ENCODE results near the gene RAF1.
A peak's percentile ranks its signal among the peaks of the same experiment; 100 is the strongest.
"Not testable (repeated sequence)": the region's sequence is repeated elsewhere in the genome, so short reads cannot be mapped to it uniquely, and the experiment has no call there.

Gene RAF1

DNA sequence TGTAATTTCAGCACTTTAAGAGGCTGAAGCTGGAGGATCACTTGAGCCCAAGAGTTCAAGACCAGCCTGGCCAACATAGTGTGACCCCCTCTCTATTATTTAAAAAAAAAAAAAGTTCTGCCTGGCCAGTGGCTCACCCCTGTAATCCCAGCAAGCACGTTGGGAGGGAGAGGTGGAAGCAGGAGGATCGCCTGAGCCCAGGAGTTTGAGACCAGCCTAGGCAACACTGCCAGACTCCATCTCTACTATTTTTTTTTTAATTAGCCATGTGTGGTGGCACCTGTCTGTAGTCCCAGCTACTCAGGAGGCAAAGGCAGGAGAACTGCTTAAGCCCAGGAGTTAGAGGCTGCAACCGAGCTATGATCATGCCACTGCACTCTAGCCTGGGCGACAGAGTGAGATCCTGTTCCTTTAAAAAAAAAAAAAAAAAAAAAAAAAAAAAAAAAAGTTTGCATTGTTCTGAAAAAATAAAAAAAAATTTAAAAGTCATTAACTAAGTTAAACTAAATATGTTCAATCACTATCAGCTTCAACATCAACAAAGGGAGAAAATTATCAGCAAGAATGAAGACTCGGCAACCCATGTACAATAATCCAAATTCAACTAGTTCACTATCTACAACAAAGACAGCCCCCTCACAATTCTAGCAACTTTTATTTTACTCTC lies 1.9 kb downstream of the RAF1 start:
- Mint-ChIP-seq H3K4me3 (peak overlapping the region; percentile 94), H3K27ac (peak overlapping the region; percentile 84), H3K36me3 (ENCODE audit: low read depth) (peaks cover 7% of the 10 kb centered on the region), H3K4me1 (ENCODE audit: low read depth) (peaks cover 21% of the 10 kb centered on the region), H3K27me3 (ENCODE audit: low read depth) (no peaks in the 10 kb centered on the region), H3K9me3 (no peaks in the 10 kb centered on the region)

DNA sequence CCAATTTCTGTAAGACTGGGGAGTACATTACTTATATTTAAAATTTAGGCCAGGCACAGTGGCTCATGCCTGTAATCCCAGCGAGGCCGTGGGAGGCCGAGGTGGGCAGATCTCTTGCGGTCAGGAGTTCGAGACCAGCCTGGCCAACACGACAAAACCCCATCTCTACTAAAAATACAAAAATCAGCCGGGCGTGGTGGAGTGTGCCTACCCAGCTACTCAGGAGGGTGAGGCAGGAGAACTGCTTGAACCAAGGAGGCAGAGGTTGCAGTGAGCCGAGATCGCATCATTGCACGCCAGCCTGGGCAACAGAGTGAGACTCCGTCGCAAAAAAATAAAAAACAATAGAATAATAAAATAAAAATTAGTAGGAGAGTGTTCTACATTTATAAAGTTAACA lies 2.5 kb downstream of the RAF1 start:
- not testable (repeated sequence) for H3K36me3 Mint-ChIP-seq (ENCODE audit: low read depth); H3K27ac Mint-ChIP-seq; H3K9me3 Mint-ChIP-seq; H3K27me3 Mint-ChIP-seq (ENCODE audit: low read depth)
- H3K4me1 Mint-ChIP-seq (ENCODE audit: low read depth) = peaks cover 25% of the 10 kb centered on the region
- H3K4me3 Mint-ChIP-seq = peak overlapping the region; percentile 14

GRCh38 chr3:12660196-12660595 lies 3.7 kb downstream of the RAF1 start:
- H3K27me3 Mint-ChIP-seq (ENCODE audit: low read depth) = no peaks in the 10 kb centered on the region
- H3K36me3 Mint-ChIP-seq (ENCODE audit: low read depth) = peaks cover 7% of the 10 kb centered on the region
- no peaks in the 10 kb centered on the region for H3K9me3 Mint-ChIP-seq
- H3K27ac Mint-ChIP-seq = no peak overlapping the region
- no peak overlapping the region for H3K4me3 Mint-ChIP-seq
- H3K4me1 Mint-ChIP-seq (ENCODE audit: low read depth) = peaks cover 30% of the 10 kb centered on the region

GRCh38 chr3:12659316-12660015 lies 4.5 kb downstream of the RAF1 start:
- no peaks in the 10 kb centered on the region for H3K27me3 Mint-ChIP-seq (ENCODE audit: low read depth)
- no peak overlapping the region for H3K27ac Mint-ChIP-seq
- peaks cover 27% of the 10 kb centered on the region for H3K4me1 Mint-ChIP-seq (ENCODE audit: low read depth)
- no peak overlapping the region for H3K4me3 Mint-ChIP-seq
- peaks cover 7% of the 10 kb centered on the region for H3K36me3 Mint-ChIP-seq (ENCODE audit: low read depth)
- H3K9me3 Mint-ChIP-seq = no peaks in the 10 kb centered on the region

GRCh38 chr3:12658593-12659058 lies 5.3 kb downstream of the RAF1 start:
- no peaks in the 10 kb centered on the region for H3K9me3 Mint-ChIP-seq
- H3K36me3 Mint-ChIP-seq (ENCODE audit: low read depth) = peaks cover 6% of the 10 kb centered on the region
- H3K27ac Mint-ChIP-seq = no peak overlapping the region
- peaks cover 28% of the 10 kb centered on the region for H3K4me1 Mint-ChIP-seq (ENCODE audit: low read depth)
- H3K4me3 Mint-ChIP-seq = no peak overlapping the region
- no peaks in the 10 kb centered on the region for H3K27me3 Mint-ChIP-seq (ENCODE audit: low read depth)

DNA sequence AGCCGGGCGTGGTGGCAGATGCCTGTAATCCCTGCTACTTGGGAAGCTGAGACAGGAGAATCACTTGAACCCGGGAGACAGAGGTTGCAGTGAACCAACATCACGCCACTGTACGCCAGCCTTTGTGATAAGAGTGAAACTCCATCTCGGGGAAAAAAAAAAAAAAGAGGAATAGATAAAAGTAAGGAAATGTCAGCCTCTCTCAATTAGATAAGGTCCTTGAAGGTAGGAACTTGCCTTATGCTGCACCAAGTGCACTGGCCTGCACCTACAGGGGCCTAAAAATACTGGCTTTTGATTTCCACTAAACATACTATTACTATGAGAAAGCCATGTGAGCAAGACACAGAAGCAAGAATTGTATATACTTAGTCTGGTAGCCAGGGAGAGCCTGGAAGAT lies 7.1 kb downstream of the RAF1 start:
- Mint-ChIP-seq H3K4me1 (ENCODE audit: low read depth) (peaks cover 24% of the 10 kb centered on the region), H3K27me3 (ENCODE audit: low read depth) (no peaks in the 10 kb centered on the region), H3K27ac (no peak overlapping the region), H3K36me3 (ENCODE audit: low read depth) (peaks cover 3% of the 10 kb centered on the region), H3K9me3 (no peaks in the 10 kb centered on the region), H3K4me3 (no peak overlapping the region)

DNA sequence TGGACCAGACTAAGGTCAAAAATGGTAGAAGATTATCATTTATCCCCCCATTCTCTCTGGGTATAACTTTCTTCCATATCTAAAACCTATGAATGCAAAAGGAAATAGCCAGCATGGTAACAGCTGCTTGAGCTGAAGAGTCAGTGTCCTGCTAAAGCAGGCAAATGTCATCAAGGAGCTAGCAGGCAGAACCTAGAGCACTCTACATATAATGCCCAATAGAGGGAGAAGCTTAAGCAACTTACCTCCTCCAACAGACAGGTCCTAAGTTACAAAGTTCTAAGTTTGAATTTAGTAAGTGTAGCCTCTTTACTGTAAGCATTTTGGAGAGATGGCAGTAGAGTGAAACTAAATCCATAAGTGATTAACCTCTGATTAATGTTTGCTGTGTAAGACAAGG lies 7.7 kb downstream of the RAF1 start:
- Mint-ChIP-seq H3K27ac (no peak overlapping the region), H3K36me3 (ENCODE audit: low read depth) (peaks cover 3% of the 10 kb centered on the region), H3K4me1 (ENCODE audit: low read depth) (peaks cover 24% of the 10 kb centered on the region), H3K27me3 (ENCODE audit: low read depth) (no peaks in the 10 kb centered on the region), H3K9me3 (no peaks in the 10 kb centered on the region), H3K4me3 (no peak overlapping the region)

DNA sequence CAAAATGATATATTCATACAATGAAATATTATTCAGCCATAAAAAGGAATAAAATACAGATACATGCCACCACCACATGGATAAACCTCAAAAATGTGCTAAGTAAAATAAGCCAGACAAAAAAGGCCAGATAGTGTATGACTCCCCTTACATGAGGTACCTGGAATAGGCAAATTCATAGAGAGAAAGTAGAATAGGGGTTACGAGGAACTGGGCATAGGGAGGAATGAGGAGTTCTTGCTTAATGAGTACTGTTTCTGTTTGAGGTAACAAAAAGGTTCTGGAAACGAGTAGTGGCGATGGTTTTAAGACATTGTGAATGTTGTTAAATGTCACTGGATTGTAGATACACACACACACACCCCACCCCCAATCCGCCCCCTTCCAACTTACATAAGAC lies 8.2 kb downstream of the RAF1 start:
- Mint-ChIP-seq H3K27me3 (ENCODE audit: low read depth) (no peaks in the 10 kb centered on the region), H3K36me3 (ENCODE audit: low read depth) (peaks cover 3% of the 10 kb centered on the region), H3K27ac (no peak overlapping the region), H3K4me1 (ENCODE audit: low read depth) (peaks cover 24% of the 10 kb centered on the region), H3K9me3 (no peaks in the 10 kb centered on the region), H3K4me3 (no peak overlapping the region)

DNA sequence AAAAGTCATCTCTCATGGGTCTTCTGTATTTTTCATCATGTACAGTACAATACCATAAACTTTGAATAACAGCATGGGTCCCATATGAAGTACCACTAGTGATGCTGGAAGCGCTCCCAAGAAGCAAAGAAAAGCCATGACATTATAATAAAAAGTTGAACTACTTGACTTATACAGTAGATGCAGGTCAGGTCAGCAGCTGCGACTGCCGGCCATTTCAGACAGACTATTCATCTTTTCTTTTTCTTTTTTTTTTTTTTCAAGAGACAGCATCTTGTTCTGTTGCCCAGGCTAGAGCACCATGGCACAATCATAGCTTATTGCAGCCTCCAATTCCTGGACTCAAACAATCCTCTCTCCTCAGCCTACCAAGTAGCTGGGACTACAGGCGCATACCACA lies 10.2 kb downstream of the RAF1 start:
- Mint-ChIP-seq H3K9me3 (no peaks in the 10 kb centered on the region), H3K27me3 (ENCODE audit: low read depth) (no peaks in the 10 kb centered on the region), H3K4me1 (ENCODE audit: low read depth) (peaks cover 19% of the 10 kb centered on the region), H3K4me3 (no peak overlapping the region), H3K27ac (no peak overlapping the region), H3K36me3 (ENCODE audit: low read depth) (no peaks in the 10 kb centered on the region)

DNA sequence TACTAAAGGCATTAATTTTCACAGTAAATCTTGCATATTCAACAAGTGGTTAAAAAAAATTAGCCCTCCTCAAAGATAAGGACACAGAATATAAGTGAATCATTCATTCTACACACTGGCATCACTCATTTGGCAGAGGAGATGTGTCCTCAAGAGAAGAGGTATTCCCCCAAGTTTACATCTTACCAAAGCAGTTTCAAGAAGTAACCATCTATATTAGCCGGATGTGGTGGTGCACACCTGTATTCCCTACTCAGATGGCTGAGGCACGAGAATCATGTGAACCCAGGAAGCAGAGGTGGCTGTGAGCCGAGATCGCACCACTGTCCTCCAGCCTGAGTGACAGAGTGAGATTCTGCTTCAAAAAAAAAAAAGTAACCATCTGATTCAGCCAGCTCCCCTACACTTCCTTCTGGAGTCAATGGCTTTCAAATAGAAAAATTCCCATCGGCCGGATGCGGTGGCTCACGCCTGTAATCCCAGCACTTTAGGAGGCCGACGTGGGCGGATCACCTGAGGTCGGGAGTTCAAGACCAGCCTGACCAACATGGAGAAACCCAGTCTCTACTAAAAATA lies 15.4 kb downstream of the RAF1 start:
- no peaks in the 10 kb centered on the region for H3K27me3 Mint-ChIP-seq (ENCODE audit: low read depth)
- no peak overlapping the region for H3K27ac Mint-ChIP-seq
- H3K9me3 Mint-ChIP-seq = no peaks in the 10 kb centered on the region
- H3K36me3 Mint-ChIP-seq (ENCODE audit: low read depth) = peaks cover 2% of the 10 kb centered on the region
- H3K4me3 Mint-ChIP-seq = no peak overlapping the region
- peaks cover 14% of the 10 kb centered on the region for H3K4me1 Mint-ChIP-seq (ENCODE audit: low read depth)

- Mint-ChIP-seq H3K27ac (no peak overlapping the region), H3K36me3 (ENCODE audit: low read depth) (peaks cover 10% of the 10 kb centered on the region), H3K4me1 (ENCODE audit: low read depth) (peaks cover 11% of the 10 kb centered on the region), H3K9me3 (peaks cover 4% of the 10 kb centered on the region), H3K4me3 (no peak overlapping the region), H3K27me3 (ENCODE audit: low read depth) (no peaks in the 10 kb centered on the region)
Measured at GRCh38 chr3:12644331-12644937, 19.5 kb downstream of the RAF1 start.

DNA sequence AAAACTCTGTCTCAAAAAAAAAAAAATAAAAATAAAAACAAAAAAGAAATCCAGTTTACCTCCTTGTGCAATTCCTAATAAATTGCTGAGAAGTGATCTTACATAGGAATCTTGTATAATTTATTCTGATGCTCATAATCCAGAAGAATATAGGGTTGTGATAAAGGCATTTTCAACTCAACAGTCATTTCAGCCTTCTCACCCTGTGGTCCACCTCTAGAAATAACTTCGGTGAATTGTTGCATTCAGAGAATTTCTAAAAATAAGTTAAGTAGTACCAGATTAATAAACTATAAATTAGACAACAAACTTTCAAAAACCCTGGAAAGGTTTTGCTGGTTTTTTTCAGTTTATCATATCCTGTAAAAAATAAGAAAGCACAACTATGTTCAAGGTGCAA lies 20.2 kb downstream of the RAF1 start:
- H3K9me3 Mint-ChIP-seq = peaks cover 4% of the 10 kb centered on the region
- peaks cover 12% of the 10 kb centered on the region for H3K36me3 Mint-ChIP-seq (ENCODE audit: low read depth)
- peaks cover 14% of the 10 kb centered on the region for H3K4me1 Mint-ChIP-seq (ENCODE audit: low read depth)
- no peak overlapping the region for H3K4me3 Mint-ChIP-seq
- no peaks in the 10 kb centered on the region for H3K27me3 Mint-ChIP-seq (ENCODE audit: low read depth)
- H3K27ac Mint-ChIP-seq = no peak overlapping the region

- Mint-ChIP-seq H3K4me3 (no peak overlapping the region), H3K27ac (no peak overlapping the region), H3K4me1 (ENCODE audit: low read depth) (peaks cover 11% of the 10 kb centered on the region)
Measured at GRCh38 chr3:12643010-12643380, 20.9 kb downstream of the RAF1 start.

DNA sequence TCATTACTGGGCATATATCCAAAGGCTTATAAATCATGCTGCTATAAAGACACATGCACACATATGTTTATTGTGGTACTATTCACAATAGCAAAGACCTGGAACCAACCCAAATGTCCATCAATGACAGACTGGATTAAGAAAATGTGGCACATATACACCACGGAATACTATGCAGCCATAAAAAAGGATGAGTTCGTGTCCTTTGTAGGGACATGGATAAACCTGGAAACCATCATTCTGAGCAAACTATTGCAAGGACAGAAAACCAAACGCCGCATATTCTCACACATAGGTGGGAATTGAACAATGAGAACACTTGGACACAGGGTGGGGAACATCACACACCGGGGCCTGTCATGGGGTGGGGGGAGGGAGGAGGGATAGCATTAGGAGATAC lies 23.1 kb downstream of the RAF1 start:
- peaks cover 14% of the 10 kb centered on the region for H3K36me3 Mint-ChIP-seq (ENCODE audit: low read depth)
- H3K27me3 Mint-ChIP-seq (ENCODE audit: low read depth); H3K4me1 Mint-ChIP-seq (ENCODE audit: low read depth); H3K27ac Mint-ChIP-seq; H3K4me3 Mint-ChIP-seq; H3K9me3 Mint-ChIP-seq: not testable (repeated sequence)

More at GRCh38 chr3:12643010-12643380, 20.9 kb downstream of the RAF1 start:
- Mint-ChIP-seq H3K9me3 (peaks cover 4% of the 10 kb centered on the region), H3K27me3 (ENCODE audit: low read depth) (no peaks in the 10 kb centered on the region), H3K36me3 (ENCODE audit: low read depth) (peaks cover 13% of the 10 kb centered on the region)

- Mint-ChIP-seq H3K27ac (no peak overlapping the region), H3K27me3 (ENCODE audit: low read depth) (no peaks in the 10 kb centered on the region), H3K4me1 (ENCODE audit: low read depth) (peaks cover 6% of the 10 kb centered on the region), H3K4me3 (no peak overlapping the region), H3K9me3 (peaks cover 4% of the 10 kb centered on the region), H3K36me3 (ENCODE audit: low read depth) (peaks cover 13% of the 10 kb centered on the region)
Measured at GRCh38 chr3:12638105-12638504, 25.8 kb downstream of the RAF1 start.

Data from T-helper 1 cell treated with Interleukin-12 subunit alpha and Interleukin-12 subunit beta and Interleukin-4 antibody, amounts not matched to agents 30 μg/mL and 1 μg/mL, for 36 hours (primary cell).